Cortex of kidney (tissue), 1 donor: ENCODE results near the gene NDUFS3.
"Not testable (repeated sequence)": the region's sequence is repeated elsewhere in the genome, so short reads cannot be mapped to it uniquely, and the experiment has no call there.

Experiments
- DNase-seq: peaks from one replicate; lab custom pipeline; 2025; lab: John Stamatoyannopoulos, UW

NDUFS3 gene

DNA sequence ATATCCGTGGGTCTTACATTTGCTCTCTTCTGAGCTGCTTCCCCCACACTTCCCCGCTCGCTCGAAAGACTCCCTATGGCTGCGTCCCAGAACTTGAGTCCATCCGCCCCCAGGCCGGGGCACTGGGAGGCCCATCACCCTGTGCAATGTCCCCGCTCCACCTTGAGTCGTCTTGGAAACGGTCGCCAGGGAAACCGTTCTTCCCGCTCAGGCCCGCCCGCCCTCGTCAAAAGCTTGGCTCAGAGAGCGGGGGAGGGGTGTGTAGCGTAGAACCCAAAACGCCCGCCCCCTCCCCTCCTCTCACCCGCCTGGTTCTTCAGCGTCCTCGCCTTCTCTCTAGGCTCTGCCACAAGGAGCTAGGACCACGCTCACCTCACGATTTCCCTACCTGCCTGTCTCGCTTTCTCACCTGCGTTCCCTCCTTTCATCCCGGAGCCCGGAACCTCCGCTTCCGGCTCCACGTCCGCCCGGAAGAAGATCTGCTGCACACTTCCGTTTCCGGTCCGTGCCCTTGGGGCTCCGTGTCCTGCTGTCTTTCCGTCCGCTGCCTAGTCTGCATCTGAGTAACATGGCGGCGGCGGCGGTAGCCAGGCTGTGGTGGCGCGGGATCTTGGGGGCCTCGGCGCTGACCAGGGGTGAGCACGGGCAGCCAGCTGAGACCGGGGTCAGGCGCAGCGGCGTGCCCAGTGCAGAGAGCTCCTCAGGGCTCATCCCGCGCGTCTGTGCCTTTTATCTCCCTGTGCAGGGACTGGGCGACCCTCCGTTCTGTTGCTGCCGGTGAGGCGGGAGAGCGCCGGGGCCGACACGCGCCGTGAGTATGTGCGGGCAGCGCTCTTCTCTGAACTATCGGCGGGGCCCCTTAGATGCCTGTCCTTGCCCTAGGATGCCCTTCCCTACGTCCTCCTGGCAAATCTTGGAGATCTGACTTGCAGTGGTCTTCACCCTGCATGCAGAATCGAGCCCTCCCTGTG is at the start of gene NDUFS3, which contains the start of gene KBTBD4:
Gene NDUFS3 (plus strand): TSS at position 551 of the 971 bp plus-strand sequence. CDS start 18 bp downstream, at position 569.
Gene KBTBD4 (minus strand): TSS at position 447 of the 971 bp plus-strand sequence. CDS start 19 bp downstream, at position 428.
- DNase-seq, result peak; percentile 70

DNA sequence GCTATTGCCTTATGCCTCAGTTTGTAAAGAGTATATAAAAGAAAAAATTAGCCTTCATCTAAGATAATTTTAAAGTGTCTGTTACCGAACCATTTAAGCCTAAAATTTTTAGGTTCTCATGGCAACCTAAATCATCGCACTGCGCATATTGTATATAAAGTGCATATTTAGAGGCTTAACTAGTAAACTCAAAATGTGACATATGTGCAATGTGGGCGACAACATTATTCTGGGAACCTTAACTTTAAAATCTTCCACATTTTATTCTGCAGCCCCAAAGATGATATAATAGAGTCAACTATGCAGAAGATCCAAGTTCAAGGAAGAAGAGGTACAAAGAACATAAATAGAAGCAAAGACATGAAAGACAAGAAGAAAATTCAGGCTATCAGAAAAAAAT is 48.9 kb upstream of the NDUFS3 start:
- no peak for DNase-seq

- not testable (repeated sequence) for DNase-seq
Observed at GRCh38 chr11:47530721-47531120, 48.2 kb upstream of the NDUFS3 start.

GRCh38 chr11:47531666-47532065 is 47.2 kb upstream of the NDUFS3 start:
- DNase-seq, result no peak

GRCh38 chr11:47532597-47533213 is 46.2 kb upstream of the NDUFS3 start:
- DNase-seq, result no peak

GRCh38 chr11:47533690-47534151 is 45.2 kb upstream of the NDUFS3 start:
- DNase-seq, result no peak

DNA sequence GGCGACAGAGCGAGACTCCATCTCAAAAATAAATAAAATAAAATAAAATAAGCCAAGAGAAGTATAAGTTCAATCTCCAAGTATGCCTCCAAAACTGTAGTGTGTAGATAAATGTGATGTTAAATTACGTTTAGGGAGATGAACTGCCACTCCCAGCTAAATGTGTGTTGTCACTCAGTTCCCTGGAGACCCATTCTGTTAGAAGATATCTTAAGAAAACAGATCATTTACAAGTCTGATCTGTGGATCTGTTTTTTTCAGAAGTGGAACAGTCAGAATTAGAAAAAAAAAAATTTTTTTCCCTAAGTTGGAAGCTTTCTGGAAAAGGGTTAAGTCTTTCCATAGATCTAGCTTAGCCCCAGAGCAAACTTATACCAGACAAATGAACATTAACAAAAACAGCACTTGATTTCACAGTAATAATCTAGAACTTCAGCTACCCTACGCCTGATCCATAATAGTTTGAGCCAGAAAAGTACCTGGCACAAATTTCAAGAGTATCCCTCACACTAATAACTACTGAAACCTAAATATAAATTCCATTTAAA is 44.1 kb upstream of the NDUFS3 start:
- no peak for DNase-seq

DNA sequence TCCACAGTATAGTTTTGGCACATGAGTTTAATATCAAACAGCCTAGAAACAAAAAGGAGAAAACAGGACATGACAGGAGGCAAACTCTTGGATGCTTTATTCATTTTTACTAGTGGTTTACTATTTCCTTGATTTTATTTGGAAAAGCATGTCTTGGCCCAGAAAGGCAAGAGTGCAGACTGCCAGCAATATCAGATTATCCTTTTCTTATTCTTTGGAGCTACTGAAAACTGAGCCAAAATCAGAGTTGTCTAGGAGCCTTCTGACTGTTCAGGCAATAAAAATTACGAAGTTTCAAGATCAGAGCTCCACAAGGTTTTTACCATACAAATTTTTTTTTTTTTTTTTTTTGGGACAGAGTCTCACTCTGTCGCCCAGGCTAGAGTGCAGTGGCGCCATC is 42.0 kb upstream of the NDUFS3 start:
- DNase-seq, result no peak

DNA sequence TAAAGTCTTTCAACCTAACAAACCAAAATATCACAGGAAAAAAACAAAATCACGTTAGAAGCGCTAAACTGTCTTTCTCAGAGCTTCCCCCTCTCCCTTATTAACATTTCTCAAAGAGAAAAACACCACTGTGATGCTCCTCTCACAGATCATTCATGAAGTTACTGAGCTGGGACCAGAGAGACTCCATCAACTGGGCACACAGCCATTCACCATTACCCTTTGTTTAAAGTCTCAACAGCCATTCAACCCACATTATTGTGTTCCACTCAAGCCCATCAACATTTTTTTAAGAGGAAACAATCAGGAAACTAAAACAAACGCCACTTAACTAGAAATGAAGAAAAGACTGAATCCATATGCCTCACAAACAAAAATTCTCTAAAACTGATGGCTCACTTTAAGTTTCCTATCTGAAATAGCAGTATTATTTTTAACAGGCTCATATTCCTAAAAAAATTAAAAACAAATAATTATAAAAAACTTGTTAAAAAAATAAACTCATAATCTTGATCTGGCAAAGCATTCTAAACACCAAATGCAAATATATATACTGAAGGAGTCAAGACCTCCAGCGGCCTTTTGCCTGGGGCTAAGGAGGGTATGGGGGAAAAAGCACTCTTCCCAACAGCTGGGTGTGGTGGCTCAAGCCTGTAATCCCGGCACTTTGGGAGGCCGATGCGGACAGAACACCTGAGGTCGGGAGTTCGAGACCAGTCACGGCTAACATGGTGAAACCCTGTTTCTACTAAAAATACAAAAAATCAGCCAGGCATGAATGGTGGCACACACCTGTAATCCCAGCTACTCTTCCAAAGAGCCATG is 39.9 kb upstream of the NDUFS3 start:
- DNase-seq, result no peak

GRCh38 chr11:47539681-47540039 is 39.2 kb upstream of the NDUFS3 start:
- no peak for DNase-seq

- no peak for DNase-seq
Observed at GRCh38 chr11:47541070-47541469, 37.8 kb upstream of the NDUFS3 start.

DNA sequence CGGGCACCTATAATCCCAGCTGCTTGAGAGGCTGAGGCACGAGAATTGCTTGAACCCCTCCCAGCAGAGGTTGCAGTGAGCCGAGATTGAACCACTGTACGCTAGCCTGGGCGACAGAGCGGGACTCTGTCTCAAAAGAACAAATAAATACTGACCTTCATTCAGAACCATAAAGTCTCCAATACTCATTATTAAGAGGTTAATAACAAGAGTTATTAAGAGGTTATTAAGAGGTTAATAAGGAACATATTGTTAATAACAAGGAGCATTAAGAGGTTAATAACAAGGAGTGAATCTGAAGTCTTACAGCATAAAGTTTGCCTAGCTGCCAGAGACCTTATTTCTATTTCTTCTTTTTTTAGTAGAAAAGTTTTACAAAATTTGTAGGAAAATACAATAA is 33.6 kb upstream of the NDUFS3 start:
- DNase-seq, result no peak

- not testable (repeated sequence) for DNase-seq
Observed at GRCh38 chr11:47546274-47546673, 32.6 kb upstream of the NDUFS3 start.

GRCh38 chr11:47550288-47551047 is 28.4 kb upstream of the NDUFS3 start:
- no peak for DNase-seq

DNA sequence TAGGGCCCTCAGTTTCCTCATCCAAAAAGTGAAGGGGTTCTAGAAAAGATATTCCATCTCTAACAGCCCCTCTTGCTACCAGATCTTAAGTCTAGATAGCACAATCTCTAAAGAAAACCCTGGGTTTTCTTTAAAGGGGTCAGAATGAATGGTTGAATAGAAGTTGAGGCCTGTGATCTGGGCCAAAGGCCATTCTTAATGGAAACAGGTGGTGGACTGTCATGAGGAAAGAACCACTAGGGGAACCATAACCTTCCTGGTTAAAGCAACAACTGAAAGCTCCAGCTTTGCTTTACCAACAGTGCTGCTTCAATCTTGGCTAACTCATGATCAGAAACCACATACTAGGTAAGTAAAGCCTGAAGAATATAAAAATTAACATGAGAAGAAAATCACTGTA is 27.8 kb upstream of the NDUFS3 start:
- no peak for DNase-seq

DNA sequence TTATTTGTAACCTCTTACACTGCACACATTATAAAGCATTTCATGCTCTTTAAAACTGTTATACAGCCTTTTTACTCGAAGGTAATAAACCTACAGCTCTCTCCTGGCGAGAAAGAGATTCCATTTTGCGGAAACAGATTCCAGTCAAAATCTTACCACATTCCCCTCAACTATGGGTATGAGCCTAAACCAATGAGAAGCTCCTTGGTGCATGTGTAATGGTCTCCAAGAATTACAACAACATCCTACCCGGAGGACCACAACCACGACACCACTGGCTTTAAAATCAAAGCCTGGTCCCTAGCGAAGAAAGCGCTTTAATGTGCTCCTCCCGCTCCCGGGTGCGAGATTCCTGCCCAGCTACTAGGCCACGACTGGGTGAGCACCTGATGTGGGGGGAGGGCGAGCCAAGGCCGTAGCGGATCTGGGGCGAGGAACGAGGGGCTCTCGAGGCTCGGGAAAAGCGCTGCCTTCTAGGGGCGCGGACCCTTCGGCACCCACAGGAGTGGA is 26.8 kb upstream of the NDUFS3 start:
- DNase-seq, result no peak

DNA sequence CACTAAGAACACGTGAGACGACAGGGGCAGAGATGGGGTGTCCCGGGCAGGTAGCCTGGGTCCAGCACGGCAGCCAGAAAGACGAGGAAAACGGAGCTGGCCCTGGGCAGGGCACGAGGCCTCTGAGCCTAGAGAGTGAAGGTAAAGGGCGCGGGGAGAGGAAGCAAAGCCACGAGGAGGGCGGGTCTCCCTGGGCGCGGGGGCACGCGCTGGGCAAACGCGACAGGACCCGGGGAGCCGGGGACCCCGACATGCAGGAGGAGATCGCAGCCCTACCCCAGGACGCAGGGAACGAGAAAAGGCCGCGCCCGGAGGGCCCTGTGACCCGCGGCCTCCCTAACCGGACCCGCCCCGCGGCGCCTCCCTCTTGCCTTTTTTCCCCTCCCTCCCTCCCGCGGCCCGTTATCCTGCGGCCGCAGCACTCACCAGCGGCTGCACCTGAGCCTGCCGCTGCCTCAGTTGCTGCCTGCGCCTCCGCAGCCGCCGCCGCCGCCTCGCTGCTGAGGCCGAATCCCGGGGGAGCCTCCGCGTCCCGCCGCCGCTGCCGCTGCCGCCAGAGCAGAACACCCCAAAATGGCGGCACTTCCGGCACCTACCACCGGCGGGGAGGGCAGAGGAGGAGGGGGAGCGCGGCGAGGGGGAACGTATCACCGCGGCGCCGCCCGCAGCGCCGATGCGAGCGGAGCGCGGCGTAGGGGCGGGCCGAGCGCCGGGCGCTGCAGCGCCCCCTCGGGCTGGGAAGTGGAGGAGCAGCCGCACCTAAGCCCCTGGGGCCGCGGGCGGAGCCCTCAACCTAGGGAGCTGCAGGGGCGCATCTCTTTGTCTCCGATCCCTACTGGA is 26.1 kb upstream of the NDUFS3 start, which contains the start of gene CELF1:
Gene CELF1 (minus strand): TSS at position 567 of the 840 bp plus-strand sequence. CDS start 53,609 bp downstream, outside the sequence.
- DNase-seq, result peak; percentile 67

- no peak for DNase-seq
Observed at GRCh38 chr11:47553406-47553743, 25.5 kb upstream of the NDUFS3 start.

DNA sequence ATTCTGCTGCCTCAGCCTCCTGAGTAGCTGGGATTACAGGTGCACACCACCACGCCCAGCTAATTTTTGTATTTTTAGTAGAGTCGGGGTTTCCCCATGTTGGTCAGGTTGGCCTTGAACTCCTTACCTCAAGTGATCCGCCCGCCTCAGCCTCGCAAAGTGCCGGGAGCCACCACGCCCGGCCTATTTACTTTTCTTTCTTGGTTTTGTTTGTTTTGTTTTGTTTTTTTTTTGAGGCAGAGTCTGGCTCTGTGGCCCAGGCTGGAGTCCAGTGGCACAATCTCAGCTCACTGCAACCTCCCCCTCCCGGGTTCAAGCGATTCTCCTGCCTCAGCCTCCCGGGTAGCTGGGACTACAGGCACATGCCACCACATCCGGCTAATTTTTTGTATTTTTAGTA is 21.9 kb upstream of the NDUFS3 start:
- not testable (repeated sequence) for DNase-seq

- no peak for DNase-seq
Observed at GRCh38 chr11:47558695-47559094, 20.2 kb upstream of the NDUFS3 start.
